ENCODE data around the gene DMRTA2.

DMRTA2 gene

DNA sequence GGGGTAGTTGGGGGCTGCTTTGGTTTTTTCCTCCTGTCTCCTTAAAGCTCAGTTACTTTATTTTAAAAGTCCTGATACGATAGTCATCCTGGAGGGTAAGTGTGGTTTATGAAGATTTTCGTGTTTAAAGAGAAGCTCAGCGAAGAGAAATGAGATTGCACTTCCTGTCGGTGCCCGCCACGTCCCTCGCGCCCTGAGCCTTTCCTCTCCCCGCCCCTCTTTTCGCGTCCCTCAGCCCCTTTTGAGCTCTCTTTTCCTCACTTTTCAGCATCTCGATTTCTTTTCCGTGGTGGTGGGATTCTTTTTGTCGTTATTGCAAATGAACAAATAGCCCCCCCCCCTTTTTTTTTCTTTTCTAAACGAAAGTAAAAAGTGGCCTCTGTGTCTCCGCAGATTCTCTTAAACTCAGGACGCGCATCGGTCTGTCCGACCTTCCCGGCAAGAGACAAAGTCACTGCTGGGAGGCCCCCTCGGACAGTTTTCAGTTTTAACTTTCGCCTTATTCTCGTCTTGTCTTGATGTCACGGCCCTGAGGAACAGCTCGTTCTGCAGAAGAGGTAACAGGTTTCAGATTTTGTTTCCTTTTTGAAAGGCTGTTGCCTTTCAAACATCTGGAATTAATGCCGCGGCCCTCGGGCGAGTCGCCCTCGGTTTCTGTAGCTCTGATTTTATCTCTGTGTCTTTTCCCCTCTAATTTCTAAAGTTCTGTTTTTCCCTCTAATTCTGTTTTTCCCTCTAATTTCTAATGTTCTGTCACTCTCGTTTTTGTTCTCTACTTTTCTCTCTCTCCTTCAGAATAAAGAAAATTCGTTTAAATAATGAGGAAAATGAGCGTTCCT is 1.0 kb upstream of the DMRTA2 start:
- no peak for DNase-seq (ENCODE audit: low read depth in 1 of 2, low spot score in 1 of 2)

DNA sequence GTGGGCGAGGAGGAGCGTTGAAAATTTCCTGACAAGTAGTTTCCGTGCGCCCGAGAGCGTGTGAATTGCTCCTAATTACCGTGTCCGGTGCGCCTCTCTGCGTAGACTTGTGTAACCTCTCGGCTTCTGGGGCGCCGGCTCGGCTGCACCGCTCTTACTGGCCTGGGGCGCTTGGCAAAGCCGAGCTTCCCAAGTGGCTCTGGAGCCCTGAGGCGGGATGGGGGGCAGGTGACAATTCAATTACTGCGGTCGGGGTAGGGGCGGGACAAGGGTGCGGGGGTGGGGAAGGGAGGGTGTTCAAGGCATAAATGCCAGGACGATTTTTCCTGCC is 392 bp upstream of the DMRTA2 start:
- DNase-seq (ENCODE audit: low read depth in 1 of 2, low spot score in 1 of 2) = no peak

DNA sequence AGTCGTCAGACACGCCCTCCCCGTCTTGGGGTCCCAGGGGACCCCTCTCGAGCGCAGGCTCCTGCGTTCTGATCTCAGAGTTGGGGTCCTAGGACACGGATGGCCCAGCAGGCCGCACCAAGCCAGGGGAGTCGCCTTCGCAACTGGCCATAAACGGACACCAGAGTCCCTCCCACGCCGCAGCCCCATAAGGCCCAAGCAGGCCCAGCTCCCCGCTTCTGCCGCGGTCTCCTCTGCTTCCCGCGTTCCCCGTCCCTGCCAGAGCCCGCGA is 633 bp downstream of the DMRTA2 start:
- no peak for DNase-seq (ENCODE audit: low read depth in 1 of 2, low spot score in 1 of 2)

DNA sequence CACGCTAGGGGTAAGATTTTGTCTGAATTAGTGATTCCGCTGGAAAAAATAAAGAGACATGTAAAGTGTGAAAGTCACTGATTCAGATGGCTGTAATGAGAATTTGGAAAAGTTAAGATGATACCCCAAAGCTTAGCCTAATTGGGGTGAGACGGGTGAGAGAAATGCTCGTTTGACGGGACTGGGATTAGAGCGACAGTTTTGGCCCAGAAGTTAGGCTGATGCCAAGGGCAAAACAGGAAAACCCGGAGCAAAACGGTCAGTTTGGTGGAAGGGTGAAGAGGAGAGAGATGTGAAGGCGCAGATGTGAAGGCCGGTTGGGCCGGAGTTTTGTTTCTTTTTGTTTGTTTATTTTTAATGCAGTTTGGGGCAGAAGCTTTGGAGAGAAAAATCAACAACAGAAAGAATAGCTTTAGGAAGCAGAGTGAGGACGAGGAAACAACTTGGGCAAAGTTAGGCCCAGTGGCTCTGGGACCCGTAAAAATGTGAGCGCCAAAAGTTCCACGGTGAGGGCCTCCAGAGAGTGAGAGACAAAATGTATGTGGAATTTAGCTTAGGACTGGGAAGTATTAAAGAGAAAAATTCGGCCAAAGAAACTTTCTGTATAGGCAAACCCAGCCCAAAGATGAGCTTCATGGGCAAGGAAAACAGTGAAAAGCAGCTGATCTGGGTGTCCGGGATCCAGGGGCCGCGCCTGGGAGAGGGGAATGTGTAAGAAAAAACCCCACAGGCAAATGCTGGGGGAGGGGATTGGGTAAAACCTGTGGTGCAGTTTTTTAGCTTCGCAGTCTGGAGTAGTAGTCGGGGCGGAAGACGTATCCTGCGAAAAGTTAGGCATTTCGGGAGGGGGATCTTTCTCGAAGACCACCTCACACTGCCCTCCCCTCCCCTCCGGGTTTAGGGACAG is 1.2 kb downstream of the DMRTA2 start:
- no peak for DNase-seq (ENCODE audit: low read depth in 1 of 2, low spot score in 1 of 2)

DNA sequence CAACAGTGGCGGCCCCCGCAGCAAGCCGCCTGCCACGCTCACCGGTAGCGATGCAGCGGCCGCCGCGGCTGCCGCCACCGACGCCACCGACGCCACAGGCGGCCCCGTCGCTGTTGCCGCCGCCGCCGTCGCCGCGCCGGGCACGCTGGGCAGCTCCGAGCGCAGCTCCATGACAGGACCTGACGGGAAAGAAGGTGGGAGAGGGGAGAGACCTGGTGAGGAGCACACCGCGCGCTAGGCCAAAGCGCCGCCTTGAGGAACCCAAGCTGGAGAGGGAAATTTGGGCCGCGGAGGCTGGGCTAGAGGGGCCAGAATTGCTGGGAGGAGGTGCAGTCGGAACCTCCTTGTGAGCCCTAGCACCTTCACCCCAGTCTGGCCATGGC is 1.9 kb downstream of the DMRTA2 start:
- DNase-seq (ENCODE audit: low read depth in 1 of 2, low spot score in 1 of 2) = no peak

DNA sequence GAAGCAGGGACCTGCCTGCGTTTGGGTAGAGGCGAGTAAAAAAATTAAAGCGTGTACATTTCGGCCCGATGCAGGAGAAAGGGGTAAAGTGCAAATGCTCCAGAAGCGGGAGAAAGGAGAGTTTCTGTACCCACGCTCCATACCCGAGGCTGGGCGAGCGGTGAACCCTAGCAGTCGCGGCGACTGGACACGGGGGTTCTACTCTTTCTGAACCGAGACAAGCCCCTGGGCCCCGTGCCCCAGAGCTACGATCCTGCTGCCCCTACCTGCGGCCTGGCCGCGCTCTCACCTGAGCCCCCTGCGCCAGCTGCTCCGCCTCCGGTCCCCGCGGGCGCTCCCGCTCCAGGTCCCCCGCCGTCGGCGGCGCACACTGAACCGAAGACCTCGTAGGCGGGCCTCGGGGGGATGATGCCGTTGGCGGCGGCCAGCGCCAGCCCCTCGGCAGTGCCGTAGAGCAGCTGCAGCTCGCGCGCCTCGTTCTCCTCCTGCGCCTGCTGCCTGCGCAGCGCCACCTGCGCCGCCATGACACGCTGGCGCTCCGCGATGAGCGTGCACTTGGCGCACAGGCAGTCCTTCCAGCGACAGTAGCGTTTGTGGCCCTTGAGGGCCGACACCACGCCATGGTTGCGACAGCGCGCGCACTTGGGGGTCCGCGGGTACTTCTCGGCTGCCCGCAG is 2.4 kb downstream of the DMRTA2 start:
- DNase-seq (ENCODE audit: low read depth in 1 of 2, low spot score in 1 of 2) = no peak

DNA sequence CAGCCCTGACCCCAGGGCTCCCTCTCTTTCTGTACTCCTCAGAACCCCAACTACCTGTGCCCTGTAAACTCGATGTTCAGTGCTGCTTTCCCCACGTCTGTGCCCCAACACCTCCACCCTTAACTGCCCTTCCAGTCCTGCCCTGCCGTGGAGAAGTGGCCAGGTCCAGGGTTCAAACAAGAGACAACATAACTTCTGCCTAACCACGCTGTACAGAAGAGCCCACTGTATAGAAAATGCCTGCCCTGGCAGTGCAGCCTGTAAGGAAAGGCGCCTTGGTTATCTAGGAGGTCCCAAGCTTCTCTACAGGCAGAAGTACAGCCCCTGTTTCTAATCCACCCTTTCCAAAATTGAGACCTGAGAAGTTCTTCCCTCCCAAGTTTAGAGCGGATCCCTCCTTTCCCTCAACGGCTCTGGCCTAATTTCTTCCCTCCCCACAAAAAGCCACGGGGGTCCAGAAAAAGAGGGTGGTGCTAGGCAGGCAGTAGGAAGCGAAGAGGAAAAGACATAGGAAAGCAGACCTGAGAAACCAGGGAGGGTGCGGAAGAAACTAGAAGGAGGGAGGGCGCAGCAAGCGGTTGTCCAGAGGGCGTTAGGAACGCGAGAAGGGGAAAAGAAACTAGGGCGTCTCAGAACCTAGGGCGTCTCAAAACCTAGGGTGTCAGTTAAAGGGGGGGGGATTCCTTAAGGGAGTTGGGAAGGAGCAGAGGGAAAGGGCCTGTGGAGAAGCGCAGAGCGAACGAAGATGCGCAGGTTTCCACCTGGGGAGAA is 3.2 kb downstream of the DMRTA2 start:
- DNase-seq (ENCODE audit: low read depth in 1 of 2, low spot score in 1 of 2) = no peak

DNA sequence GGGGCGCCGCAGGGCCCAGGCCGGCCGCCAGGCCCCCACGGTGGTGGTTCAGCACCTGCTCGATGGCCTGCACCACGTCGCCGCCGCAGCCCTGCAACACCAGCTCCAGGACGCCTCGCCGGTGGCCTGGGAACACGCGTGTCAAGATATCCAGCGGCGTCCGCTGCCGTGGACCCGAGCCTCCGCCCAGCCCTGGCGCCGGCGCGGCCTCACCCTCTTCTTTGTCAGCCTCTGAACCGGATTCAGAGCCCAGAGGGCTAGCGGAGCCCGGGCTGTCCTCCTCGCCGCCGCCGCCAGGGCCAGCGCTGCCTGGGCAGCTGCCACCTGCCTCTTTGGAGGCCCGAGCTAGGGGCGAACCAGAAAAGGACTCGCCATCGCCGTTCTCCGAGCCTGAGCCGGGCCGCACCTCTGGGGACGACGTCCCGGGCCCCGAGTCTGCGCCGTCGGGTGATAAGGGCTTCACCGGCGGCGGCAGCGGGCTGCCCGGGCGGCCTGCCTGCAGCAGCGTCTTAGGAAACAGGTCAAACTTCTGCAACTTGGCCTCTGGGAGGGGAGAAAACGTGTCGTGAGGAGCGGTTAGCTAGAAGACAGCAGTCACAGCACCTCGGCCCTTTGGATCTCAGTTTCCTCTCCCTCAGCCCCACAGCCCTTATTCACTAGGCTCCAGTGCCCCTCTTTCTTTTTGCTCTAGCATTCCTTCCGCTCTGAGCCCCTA is 3.9 kb downstream of the DMRTA2 start:
- no peak for DNase-seq (ENCODE audit: low read depth in 1 of 2, low spot score in 1 of 2)

DNA sequence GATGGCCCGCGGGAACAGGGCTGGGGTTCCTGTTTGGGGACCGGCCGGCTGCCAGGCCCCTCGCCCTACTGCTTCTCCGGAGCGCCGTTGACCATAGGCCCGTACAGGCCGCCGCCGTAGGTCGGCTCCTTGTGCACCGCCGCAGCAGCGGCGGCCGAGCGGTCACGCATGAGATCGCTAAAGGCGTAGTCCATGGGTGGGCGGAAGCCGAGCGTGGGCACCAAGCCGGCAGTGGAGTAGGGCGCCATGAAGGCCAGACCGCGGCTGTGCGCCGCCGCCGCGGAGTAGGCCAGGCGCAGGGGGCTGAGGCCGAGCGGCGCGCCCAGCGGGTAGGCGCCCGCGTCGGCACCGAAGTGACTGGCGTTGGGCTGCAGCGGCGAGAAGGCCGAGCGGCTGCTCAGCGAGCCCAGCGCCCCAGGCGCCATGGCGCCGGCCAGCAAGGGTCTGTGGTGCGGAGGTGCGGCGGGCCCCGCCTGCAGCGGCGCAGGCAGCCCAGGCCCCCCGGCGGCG is 4.6 kb downstream of the DMRTA2 start:
- DNase-seq (ENCODE audit: low read depth in 1 of 2, low spot score in 1 of 2) = no peak

DNA sequence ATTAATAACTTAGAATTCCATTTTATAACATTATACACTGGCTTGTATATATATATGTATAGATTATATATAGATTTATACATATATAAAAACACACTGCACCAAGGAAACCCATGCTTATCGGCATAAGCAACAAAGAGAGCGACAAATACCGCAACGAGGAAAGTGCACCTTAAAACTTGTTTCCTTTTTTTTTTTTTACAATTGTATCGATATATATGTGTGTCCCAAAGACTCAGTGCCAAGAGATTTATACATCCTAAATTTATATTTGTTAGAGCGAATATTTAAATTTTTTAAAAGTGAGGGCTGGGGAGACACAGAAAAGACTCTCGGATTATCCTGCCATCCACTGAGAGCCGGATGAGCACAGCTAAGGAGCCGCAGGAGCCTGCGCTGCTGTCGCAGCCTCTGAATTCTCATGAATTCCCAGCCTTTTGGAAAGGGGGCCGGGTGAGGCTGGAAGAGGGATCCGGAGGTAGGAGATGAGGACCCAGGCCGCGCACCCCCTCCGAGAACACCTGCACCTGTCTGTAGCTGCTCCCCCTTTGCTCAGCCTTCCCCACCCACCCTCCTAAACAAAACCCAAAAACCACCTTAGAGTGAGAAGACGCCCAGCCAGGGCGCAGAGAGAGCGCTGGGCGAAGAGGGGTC is 5.2 kb downstream of the DMRTA2 start:
- DNase-seq (ENCODE audit: low read depth in 1 of 2, low spot score in 1 of 2) = no peak

DNA sequence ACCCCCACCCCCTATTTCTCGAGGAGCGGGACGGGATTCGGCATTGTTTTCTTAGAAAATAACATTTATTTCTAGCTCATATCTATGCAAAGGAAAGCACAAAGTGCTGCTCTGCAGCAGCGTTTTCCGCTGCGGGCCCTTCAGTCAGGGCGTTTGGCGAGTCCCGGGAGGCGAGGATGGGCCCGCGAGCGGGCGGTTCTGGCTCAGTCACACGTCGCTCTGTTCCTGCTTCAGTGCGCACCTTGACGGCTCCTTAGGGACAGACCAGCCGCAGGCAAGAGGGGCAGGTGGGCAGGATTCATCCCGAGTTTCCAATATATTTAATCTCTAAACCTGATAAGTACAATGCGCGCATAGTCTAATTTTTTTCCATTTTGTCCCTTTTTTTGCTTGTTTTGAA is 5.7 kb downstream of the DMRTA2 start:
- no peak for DNase-seq (ENCODE audit: low read depth in 1 of 2, low spot score in 1 of 2)

DNA sequence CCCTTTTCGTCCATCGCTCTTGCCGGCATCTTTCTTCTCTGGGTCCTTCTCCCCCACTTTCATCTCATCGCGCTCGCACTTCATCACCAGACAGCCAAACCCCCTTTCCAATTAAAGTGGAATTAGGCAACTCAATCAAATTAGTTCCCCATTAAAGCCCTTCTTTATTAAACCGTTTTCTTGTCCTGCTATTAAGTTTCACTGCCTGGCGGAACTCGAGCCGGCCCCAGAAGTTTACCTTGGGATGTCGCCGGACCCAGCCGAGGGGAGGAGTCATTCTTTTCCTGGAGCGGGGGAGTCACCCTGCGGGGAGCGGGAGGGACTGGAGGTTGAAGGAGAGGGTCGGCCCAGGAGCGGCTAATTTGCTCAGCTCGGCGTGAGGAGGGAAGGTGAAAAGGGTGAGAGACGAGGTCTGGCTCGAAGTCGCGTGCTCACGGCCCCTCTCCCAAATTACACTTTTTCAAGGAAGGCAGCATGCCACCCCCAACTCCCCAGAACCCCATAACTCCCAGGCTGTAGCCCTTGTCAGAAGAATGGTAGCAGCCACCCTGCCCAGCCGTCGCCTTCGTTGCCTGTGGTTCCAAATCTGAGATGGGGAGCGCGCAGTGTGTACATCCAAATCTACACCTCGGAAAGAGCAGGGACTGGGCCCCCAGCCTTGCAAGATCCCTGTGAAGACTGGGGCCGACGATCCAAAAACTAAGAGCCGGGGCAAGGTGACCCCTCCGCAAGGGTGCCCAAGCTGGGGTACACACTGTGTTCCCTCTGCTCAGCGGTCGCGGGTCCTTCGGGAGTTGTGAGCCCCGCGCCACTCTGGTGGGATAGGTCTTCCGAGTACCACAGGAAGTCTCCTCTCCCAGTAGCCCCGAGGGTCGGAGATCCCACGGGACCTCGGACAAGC is 6.4 kb downstream of the DMRTA2 start:
- DNase-seq (ENCODE audit: low read depth in 1 of 2, low spot score in 1 of 2) = no peak

DNA sequence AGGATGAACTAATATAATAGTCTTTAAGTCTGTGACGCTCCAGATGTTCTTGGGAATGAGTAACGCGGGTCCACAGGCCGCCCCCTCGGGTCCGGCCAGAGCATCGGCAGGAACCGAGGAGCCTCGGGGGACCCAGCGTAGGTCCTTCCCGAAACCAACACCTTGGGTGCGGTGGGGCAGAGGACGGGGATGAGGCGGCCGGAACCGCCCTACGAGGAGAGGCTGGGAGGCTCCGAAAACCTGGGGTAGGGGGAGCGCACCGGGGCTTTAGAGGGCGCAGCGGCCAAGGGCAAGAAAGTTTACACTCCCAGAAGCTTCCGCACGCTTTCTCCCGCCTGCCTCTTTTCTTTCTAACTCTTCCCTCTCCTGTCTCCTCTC is 7.1 kb downstream of the DMRTA2 start:
- DNase-seq (ENCODE audit: low read depth in 1 of 2, low spot score in 1 of 2) = no peak

DNA sequence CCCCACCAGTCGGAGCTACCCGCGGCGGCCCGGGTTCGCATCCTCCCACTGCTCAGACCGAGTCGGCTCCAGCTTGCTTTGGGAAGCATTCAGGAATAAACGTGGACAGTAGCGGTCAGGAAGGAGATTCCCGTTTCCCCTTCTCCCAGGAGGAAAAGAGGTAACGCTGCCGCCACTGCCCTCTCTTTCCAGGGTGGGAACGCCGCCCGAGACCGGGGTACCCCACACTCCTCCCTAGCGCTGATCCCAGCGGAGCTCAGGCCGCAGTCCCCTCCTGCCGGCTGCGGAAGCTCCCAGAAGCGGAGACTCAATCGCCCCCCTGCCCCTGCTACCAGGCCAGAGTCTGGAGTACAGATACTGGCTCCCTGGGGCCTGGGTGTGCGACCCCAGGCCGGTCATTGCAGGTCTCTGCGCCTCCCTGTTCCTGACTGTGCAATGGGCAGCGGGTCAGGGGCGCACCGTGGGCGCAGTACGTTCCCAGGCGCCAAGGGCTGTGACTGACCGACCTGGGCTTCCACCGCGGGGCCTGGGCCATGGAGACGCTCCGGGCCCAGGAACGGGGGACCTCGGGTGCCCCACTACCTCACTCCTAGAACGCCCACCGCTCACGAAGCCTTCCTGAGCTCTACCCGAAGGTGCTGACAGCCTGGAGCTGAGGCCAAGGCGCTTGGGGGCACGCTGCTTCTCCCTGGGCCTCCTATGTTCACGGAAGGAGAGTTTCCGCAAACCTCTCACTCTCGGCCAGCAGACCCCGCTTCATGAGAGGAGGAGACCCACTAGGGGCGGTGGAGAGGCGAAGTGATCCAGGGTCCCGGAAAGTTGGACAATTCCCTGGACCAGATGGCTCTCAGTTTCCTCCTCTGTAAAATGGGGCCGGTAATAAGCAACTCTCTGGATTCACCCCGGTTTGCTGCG is 7.8 kb downstream of the DMRTA2 start:
- no peak for DNase-seq (ENCODE audit: low read depth in 1 of 2, low spot score in 1 of 2)

DNA sequence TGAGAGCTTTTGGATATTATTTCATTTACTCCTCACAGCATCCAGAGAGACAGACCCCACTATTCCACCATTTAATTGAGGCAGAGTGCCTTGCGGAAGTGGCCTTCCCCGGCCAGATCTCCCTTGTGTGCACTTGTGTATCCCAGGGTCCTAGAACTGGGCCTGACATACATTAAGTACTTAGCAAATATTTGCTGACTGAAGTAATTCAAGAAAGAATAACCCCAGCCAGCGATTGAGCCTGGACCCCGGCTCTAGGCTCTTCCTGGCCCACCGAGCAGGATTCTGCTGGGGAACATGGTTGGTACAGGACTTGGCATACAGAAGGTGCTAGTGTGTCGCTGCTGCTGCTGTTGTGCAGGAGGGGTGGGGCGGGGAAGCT is 8.4 kb downstream of the DMRTA2 start:
- no peak for DNase-seq (ENCODE audit: low read depth in 1 of 2, low spot score in 1 of 2)

DNA sequence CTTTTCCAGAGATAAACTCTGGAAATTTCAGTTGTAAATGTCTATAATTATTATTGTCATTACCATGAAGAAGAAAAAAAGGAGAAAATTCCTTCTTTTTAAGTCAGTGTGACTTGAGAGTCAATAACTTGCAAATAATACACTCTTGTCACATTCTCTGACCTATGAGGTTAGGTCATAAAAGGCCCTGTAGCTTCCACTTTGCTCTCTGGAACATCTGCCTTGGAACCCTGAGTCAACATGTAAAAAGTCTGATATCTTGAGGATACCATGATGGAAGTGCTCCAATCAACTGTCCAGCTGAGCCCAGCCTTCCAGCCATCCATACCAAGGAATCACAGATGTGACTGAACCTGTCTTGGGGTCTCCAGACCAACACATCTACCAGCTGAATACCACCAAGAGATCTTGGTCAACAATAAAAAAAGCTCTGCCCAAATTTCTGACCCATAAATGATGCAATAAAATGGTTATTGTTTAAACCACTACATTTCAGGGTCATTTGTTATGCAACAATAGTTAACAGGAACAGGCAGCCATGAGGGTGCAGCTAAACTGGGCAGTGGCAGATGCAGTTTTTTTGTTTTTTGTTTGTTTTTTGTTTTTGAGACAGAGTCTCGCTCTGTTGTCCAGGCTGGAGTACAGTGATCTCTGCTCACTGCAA is 10.3 kb downstream of the DMRTA2 start:
- no peak for DNase-seq (ENCODE audit: low read depth in 1 of 2, low spot score in 1 of 2)

DNA sequence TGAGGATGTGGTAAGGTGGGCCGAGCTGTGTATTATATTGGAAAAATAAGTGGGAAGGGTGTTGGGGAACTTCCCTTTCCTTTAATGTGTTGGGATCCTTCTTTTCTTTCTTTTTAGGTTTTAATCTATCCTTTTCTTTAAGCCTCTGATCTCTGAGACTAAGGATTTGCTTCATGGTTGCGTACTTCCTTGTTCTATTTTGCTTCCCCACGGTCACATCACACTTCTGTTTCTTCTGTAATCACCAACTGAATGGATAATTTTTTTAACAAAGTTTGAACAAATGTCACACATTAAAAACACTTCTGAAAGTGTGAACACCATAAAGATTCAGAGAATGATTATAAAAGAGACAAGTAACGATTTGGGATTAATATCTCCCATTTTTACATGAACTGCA is 17.4 kb downstream of the DMRTA2 start:
- DNase-seq (ENCODE audit: low read depth in 1 of 2, low spot score in 1 of 2) = no peak

Data from activated CD4-positive, alpha-beta T cell treated with anti-CD3 and anti-CD28 coated beads, Interleukin-2, amount 50 U/mL, for 24 hours (primary cell).